Measurements from ENCODE around the gene NDUFA12.

NDUFA12 gene

DNA sequence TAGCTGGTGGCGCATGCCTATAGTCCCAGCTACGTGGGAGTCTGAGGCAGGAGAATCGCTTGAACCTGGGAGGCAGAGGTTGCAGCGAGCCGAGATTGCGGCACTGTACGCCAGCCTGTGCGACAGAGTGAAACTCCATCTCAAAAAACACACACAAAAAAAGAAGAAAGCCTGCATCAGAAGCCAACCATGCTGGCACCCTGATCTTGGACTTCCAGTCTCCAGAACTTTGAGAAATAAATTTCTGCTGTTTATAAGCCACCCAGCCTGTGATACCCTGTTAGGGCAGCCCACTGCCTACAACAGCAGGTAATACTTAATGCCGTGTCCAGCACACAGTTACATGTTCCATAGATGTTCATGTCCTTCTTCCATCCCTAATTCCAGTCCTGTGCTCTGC is 62.7 kb downstream of the NDUFA12 start:
- no peak for DNase-seq (ENCODE audit: low read depth in 2 of 2)

DNA sequence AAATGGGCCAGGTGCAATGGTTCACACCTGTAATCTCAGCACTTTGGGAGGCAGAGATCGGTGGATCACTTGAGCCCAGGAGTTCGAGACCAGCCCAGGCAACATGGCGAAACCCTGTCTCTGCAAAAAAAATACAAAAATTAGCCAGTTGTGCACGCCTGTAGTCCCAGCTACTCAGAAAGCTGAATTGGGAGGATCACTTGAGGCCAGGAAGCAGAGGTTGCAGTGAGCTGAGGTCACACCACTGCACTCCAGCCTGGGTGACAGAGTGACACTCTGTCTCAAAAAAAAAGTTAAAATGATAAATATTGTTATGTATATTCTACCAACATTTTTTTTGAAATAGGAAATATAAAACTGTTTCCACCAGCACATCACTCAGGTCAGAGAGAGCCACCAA is 64.9 kb downstream of the NDUFA12 start:
- DNase-seq (ENCODE audit: low read depth in 2 of 2): no peak

DNA sequence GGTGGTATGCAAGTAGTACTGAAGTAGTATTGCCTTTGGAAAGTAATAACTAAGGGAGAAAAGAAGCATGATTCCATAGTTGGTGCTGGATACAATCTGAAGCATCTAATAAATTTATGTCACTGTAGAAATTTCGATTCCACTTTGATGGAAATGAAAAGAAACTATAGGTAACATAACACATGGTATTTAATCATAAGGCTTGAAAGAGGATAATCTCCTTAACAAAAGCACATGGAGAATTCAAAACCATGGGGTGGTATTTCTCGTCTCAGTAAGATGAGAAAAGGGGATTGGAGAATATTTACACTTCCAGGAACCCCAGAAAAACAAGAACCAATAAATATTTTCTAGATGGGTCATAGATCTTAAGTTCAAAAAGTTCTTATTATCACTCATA is 72.7 kb downstream of the NDUFA12 start:
- DNase-seq (ENCODE audit: low read depth in 2 of 2): no peak

DNA sequence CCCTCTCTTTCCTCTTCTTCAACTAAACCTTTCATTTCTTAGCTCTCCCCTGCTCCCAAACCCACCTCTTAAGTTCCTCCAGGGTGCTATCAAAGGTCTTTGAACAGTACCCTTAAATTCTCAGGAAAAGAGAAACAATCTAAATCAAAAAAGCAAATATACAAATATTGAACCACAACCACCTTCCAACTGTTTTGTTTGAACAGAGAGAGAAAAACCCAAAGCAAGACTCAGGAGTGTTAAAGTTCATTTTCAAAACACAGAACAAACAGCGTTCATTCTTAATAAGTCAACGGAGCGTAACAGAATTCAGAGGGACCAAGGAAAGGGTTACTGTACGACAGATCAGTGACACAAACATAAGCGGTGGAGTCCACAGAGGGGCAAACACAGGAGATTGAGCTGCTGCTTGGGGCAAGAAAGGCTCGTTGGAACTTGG is 73.3 kb downstream of the NDUFA12 start:
- DNase-seq (ENCODE audit: low read depth in 2 of 2): no peak

DNA sequence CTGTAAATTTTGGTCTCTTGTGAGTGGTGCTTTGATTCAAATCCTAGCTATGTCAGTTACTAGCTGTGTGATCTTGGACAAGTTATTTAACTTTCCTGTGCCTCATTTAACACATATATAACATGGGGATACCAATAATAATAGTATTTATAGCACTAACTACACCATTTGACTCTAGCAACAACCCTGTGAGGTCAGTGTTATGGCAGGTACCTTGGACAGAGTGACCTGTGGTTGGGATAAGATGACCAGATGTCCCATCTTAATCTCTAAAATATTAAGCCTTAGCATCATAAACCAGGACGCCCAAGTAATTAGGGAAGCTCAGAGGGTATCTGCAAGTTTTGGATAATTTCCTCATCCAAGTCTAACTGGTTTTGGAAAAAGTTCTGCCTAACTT is 73.7 kb downstream of the NDUFA12 start:
- no peak for DNase-seq (ENCODE audit: low read depth in 2 of 2)

DNA sequence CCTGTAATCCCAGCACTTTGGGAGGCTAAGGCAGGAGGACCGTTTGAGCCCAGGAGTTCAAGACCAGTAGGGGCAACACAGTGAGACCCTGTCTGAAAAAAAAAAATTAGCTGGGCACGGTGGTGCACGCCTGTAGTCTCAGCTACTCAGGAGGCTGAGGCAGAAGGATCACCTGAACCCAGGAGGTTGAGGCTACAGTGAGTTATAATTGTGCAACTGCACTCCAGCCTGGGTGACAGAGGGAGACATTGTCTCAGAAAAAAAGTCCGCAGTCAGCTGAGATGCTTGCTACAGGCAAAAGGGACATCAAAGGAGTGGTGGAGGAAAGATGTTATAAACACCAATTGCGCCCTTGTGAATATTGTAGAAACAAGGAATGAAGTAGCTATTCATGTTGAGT is 77.8 kb downstream of the NDUFA12 start:
- DNase-seq (ENCODE audit: low read depth in 2 of 2): no peak

DNA sequence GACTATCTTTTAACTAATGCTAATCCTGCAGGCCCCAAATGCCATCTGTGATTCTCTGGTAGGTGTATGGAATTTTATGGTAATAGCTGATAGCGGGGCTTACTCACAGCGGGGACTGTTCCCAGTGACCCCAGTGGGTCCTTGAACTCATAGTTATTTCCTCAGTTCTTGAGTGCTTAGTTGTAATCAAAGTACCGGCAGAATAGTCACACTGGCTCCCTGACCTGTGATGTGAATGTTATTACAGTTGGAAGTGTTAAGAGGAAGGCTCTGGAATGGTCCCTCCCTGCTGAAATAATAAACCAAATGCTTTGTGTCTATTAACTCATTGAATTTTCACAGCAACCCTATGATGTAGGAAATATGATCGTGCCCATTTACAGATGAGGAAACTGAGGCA is 78.3 kb downstream of the NDUFA12 start:
- no peak for DNase-seq (ENCODE audit: low read depth in 2 of 2)

DNA sequence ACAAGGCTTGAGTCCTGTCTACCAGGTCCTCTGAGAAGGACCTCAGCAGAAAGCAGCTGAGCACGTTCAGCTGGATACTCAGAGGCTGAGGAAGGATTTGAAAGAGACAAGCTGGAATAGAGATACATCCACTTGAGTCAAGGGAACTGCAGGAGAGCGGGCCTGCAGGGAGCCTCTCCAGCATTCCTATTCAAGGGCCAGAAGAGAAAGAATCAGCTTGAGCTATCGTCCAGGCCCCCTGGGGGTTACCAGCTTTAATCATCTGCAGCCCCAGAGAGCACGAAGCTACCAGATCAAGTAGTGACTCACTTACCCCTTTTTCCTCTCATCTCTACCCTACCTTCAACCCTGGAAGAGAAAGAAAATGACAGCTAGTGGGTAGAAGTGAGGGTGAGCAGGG is 80.9 kb downstream of the NDUFA12 start:
- no peak for DNase-seq (ENCODE audit: low read depth in 2 of 2)
